IPS-11a (cell line): ENCODE measurements around the gene TIFAB.

Experiments used
- H3K4me3 ChIP-seq: one replicate; pipeline ENCODE4 v1.5.1; 2013; ENCODE audit warnings: low read depth, low read length, control low read depth

TIFAB gene

GRCh38 chr5:135460246-135461033 is 8.3 kb upstream of the TIFAB start:
- no peak overlapping the region for H3K4me3 ChIP-seq

- no peak overlapping the region for H3K4me3 ChIP-seq
Observed at GRCh38 chr5:135458921-135459331, 6.8 kb upstream of the TIFAB start.

- H3K4me3 ChIP-seq: no peak overlapping the region
Observed at GRCh38 chr5:135458356-135458755, 6.2 kb upstream of the TIFAB start.

- H3K4me3 ChIP-seq: no peak overlapping the region
Observed at GRCh38 chr5:135457424-135458071, 5.4 kb upstream of the TIFAB start.

- H3K4me3 ChIP-seq: no peak overlapping the region
Observed at GRCh38 chr5:135456238-135457099, 4.3 kb upstream of the TIFAB start.

- H3K4me3 ChIP-seq: no peak overlapping the region
Observed at GRCh38 chr5:135455876-135456237, 3.7 kb upstream of the TIFAB start.

- H3K4me3 ChIP-seq: no peak overlapping the region
Observed at GRCh38 chr5:135454946-135455345, 2.8 kb upstream of the TIFAB start.

- no peak overlapping the region for H3K4me3 ChIP-seq
Observed at GRCh38 chr5:135453613-135454012, 1.5 kb upstream of the TIFAB start.

GRCh38 chr5:135451581-135452320 is 400 bp downstream of the TIFAB start:
- no peak overlapping the region for H3K4me3 ChIP-seq

- no peak overlapping the region for H3K4me3 ChIP-seq
Observed at GRCh38 chr5:135450952-135451351, 1.2 kb downstream of the TIFAB start.

- H3K4me3 ChIP-seq: no peak overlapping the region
Observed at GRCh38 chr5:135450336-135450735, 1.8 kb downstream of the TIFAB start.

GRCh38 chr5:135449644-135450043 is 2.5 kb downstream of the TIFAB start:
- no peak overlapping the region for H3K4me3 ChIP-seq

GRCh38 chr5:135448791-135449507 is 3.2 kb downstream of the TIFAB start:
- no peak overlapping the region for H3K4me3 ChIP-seq

GRCh38 chr5:135448071-135448739 is 3.9 kb downstream of the TIFAB start:
- H3K4me3 ChIP-seq: no peak overlapping the region

- H3K4me3 ChIP-seq: no peak within 1 kb of the TSS
Observed at GRCh38 chr5:135447298-135447929, 4.7 kb downstream of the TIFAB start, which contains the start of gene DCANP1. Gene DCANP1 (minus strand): TSS chr5:135447348. CDS start chr5:135447108, 240 bp downstream.

- H3K4me3 ChIP-seq: no peak overlapping the region
Observed at GRCh38 chr5:135446615-135447014, 5.5 kb downstream of the TIFAB start.

GRCh38 chr5:135446206-135446605 is 5.9 kb downstream of the TIFAB start:
- H3K4me3 ChIP-seq: no peak overlapping the region

GRCh38 chr5:135445306-135445985 is 6.7 kb downstream of the TIFAB start:
- no peak overlapping the region for H3K4me3 ChIP-seq

GRCh38 chr5:135444881-135445280 is 7.3 kb downstream of the TIFAB start:
- no peak overlapping the region for H3K4me3 ChIP-seq
